OCI-LY1 (cell line): ENCODE measurements around the gene CD72.

Source experiments
- H2AFZ ChIP-seq: fragments of 200-600 bp; sonication (generic), shearing (Covaris generic); 2 replicates; pipeline ENCODE4 v1.6.0; 2014; ENCODE audit warnings: antibody characterized with exemption, mild to moderate bottlenecking, low read length
- H3F3A ChIP-seq: fragments of 200-600 bp; sonication (generic), shearing (Covaris generic); 2 replicates; pipeline ENCODE4 v1.6.0; 2014; ENCODE audit warnings: mild to moderate bottlenecking, antibody characterized with exemption, low read length, moderate library complexity; ENCODE audit not compliant: insufficient read depth
- H3K27ac ChIP-seq: fragments of 200-600 bp; sonication (generic); 2 replicates; pipeline ENCODE4 v1.5.1; 2014; ENCODE audit warnings: low read length, mixed run types, mild to moderate bottlenecking, low read depth; ENCODE audit not compliant: poor library complexity, severe bottlenecking
- H3K27me3 ChIP-seq: fragments of 200-600 bp; sonication (generic); 2 replicates; pipeline ENCODE4 v1.6.0; 2014; ENCODE audit warnings: antibody characterized with exemption, mild to moderate bottlenecking, low read length, moderate library complexity; ENCODE audit not compliant: insufficient read depth
- H3K36me3 ChIP-seq: fragments of 200-600 bp; sonication (generic); 2 replicates; pipeline ENCODE4 v1.6.1; 2014; ENCODE audit warnings: mild to moderate bottlenecking, antibody characterized with exemption, low read length, moderate library complexity, mixed read lengths; ENCODE audit not compliant: insufficient read depth
- H3K4me1 ChIP-seq: fragments of 200-600 bp; sonication (generic); 2 replicates; pipeline ENCODE4 v1.5.1; 2014; ENCODE audit warnings: mild to moderate bottlenecking, low read length, moderate library complexity; ENCODE audit not compliant: insufficient read depth, severe bottlenecking
- H3K4me2 ChIP-seq: fragments of 200-600 bp; sonication (generic), shearing (Covaris generic); 2 replicates; pipeline ENCODE4 v1.6.1; 2014; ENCODE audit warnings: low read length
- H3K4me3 ChIP-seq: fragments of 200-600 bp; sonication (generic); 2 replicates; pipeline ENCODE4 v1.5.1; 2014; ENCODE audit warnings: low read length, low read depth, mild to moderate bottlenecking, mixed read lengths; ENCODE audit not compliant: poor library complexity, severe bottlenecking
- H3K79me2 ChIP-seq: fragments of 200-600 bp; shearing (Covaris generic); 2 replicates; pipeline ENCODE4 v1.6.1; 2016; ENCODE audit warnings: mixed run types, low read length, mixed read lengths; ENCODE audit not compliant: insufficient read depth
- H3K9ac ChIP-seq: fragments of 200-600 bp; sonication (generic), shearing (Covaris generic); 2 replicates; pipeline ENCODE4 v1.6.1; 2014; ENCODE audit warnings: mild to moderate bottlenecking, low read length, mixed read lengths
- H3K9me2 ChIP-seq: fragments of 200-600 bp; sonication (generic), shearing (Covaris generic); 2 replicates; pipeline ENCODE4 v1.6.1; 2014; ENCODE audit warnings: low read depth, mild to moderate bottlenecking, low read length, mixed read lengths
- H3K9me3 ChIP-seq: fragments of 200-600 bp; shearing (Covaris generic); 2 replicates; pipeline ENCODE4 v1.6.1; 2014; ENCODE audit warnings: low read length, mixed read lengths
- H4K20me1 ChIP-seq: fragments of 200-600 bp; sonication (generic), shearing (Covaris generic); 2 replicates; pipeline ENCODE4 v1.6.0; 2016; ENCODE audit warnings: mild to moderate bottlenecking, low read length; ENCODE audit not compliant: insufficient read depth
- EZH2 ChIP-seq: fragments of 200-600 bp; sonication (generic), shearing (Covaris generic); IDR thresholded peaks from 2 replicates; pipeline ENCODE4 v1.8.0; 2017; ENCODE audit warnings: borderline replicate concordance, mixed run types, mild to moderate bottlenecking, antibody characterized with exemption, low read length, moderate library complexity, mixed read lengths
- TF ChIP-seq, protein P1 (sequence below): fragments of 200-600 bp; sonication (generic), shearing (Covaris generic); IDR thresholded peaks from 2 replicates; pipeline ENCODE4 v1.5.1; 2017; ENCODE audit warnings: mild to moderate bottlenecking, antibody characterized with exemption, low read length, moderate library complexity, mixed read lengths

CD72 gene

DNA sequence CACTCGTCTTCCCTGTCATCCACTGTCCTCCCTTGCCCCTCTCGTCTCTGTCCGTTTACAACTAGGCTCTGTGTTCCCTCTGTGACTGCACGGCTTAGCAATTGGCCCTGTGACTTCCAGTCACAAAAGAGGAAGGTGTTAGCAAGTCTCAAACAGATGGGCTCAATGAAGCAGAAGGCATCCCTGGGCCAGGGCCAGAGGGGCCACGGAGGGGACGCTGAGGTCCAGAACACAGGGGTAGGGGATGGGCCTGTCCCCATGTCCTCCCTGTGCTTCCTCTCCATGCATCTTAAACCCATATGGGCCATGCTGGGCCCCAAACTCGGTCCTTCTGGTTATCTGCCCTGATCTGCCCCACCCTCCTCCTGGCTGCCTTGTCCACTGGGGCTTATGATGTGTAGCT is at the start of gene CD72:
CD72 (minus strand) TSS at position 89 of the 403 bp plus-strand sequence. CDS start 110 bp downstream, outside the sequence.
- H3K4me1 ChIP-seq: peaks cover 73% of the 10 kb centered on the region
- no peaks in the 10 kb centered on the region for H4K20me1 ChIP-seq
- peak within 1 kb of the TSS; percentile 100 for H3K27ac ChIP-seq
- H3K9ac ChIP-seq: peak within 1 kb of the TSS; percentile 93
- H2AFZ ChIP-seq: no peak within 1 kb of the TSS
- peak within 1 kb of the TSS; percentile 74 for H3K4me3 ChIP-seq
- H3K27me3 ChIP-seq: no peaks in the 10 kb centered on the region
- peak within 1 kb of the TSS; percentile 95 for H3K4me2 ChIP-seq
- no peaks in the 10 kb centered on the region for H3K9me3 ChIP-seq
- H3K79me2 ChIP-seq: no peaks in the 10 kb centered on the region
- no peak for TF ChIP-seq EZH2
- TF ChIP-seq, protein P1, sequence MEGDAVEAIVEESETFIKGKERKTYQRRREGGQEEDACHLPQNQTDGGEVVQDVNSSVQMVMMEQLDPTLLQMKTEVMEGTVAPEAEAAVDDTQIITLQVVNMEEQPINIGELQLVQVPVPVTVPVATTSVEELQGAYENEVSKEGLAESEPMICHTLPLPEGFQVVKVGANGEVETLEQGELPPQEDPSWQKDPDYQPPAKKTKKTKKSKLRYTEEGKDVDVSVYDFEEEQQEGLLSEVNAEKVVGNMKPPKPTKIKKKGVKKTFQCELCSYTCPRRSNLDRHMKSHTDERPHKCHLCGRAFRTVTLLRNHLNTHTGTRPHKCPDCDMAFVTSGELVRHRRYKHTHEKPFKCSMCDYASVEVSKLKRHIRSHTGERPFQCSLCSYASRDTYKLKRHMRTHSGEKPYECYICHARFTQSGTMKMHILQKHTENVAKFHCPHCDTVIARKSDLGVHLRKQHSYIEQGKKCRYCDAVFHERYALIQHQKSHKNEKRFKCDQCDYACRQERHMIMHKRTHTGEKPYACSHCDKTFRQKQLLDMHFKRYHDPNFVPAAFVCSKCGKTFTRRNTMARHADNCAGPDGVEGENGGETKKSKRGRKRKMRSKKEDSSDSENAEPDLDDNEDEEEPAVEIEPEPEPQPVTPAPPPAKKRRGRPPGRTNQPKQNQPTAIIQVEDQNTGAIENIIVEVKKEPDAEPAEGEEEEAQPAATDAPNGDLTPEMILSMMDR: no peak
- peaks cover 15% of the 10 kb centered on the region for H3F3A ChIP-seq
- H3K36me3 ChIP-seq: peaks cover 29% of the 10 kb centered on the region; the same call in 1 of the 2 replicates
- no peaks in the 10 kb centered on the region for H3K9me2 ChIP-seq

DNA sequence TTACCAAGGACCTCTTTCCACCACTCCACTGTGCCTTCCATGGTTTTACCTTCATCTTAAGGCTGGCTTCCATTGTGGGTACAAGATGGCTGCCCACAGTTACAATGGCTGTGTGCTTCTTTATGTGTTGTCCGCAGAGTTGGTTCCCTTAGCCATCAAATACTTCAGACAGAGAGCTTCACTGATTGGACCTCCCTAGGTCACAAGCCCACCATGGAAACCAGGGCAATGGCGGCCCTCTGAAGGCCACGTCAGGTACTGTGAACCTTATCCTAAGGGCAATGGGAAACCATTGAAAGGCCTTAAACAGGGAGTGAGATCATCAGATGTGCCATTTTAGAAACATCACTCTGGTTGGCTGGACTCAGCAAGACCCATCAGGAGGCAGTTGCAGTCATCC is 49.7 kb upstream of the CD72 start:
- no peak overlapping the region for H3K9ac ChIP-seq
- peaks cover 23% of the 10 kb centered on the region for H3K4me1 ChIP-seq
- no peak overlapping the region for H2AFZ ChIP-seq
- H3K4me3 ChIP-seq: no peak overlapping the region
- H3K4me2 ChIP-seq: no peak overlapping the region
- TF ChIP-seq EZH2: no peak
- TF ChIP-seq, protein P1: no peak
- H3K27ac ChIP-seq: no peak overlapping the region
- no peaks in the 10 kb centered on the region for H3K9me2 ChIP-seq
- H3K27me3 ChIP-seq: no peaks in the 10 kb centered on the region
- H3K36me3 ChIP-seq: peaks cover 4% of the 10 kb centered on the region; the same call in 1 of the 2 replicates
- no peaks in the 10 kb centered on the region for H4K20me1 ChIP-seq
- no peaks in the 10 kb centered on the region for H3K79me2 ChIP-seq
- H3K9me3 ChIP-seq: no peaks in the 10 kb centered on the region
- H3F3A ChIP-seq: no peaks in the 10 kb centered on the region

DNA sequence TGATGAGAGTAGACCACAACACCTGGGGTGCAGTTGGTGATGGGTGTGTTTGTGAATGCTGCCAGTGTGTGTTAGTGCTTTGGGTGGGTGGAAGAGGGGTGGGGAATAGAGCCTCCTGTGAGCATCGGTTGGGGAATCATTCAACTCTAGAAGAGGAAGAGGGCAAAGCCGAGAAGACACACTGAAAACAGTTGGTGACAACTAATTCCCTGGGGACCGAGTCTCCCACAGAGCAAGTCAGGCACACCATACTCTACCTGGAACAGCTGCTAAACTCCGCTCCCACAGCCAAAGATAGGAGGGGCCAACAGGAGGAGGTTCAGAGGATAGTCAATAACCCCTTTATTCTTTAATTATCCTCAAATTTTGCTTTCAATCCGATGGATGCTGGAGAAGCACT is 48.3 kb upstream of the CD72 start:
- Histone ChIP-seq H3K79me2 (no peaks in the 10 kb centered on the region), H3F3A (no peaks in the 10 kb centered on the region), H3K4me2 (no peak overlapping the region), H3K36me3 (peaks cover 18% of the 10 kb centered on the region; the same call in 1 of the 2 replicates), H3K27ac (no peak overlapping the region), H3K4me3 (no peak overlapping the region), H3K9me2 (no peaks in the 10 kb centered on the region), H3K27me3 (no peaks in the 10 kb centered on the region), H2AFZ (no peak overlapping the region), H3K4me1 (peaks cover 37% of the 10 kb centered on the region), H3K9me3 (no peaks in the 10 kb centered on the region), H3K9ac (no peak overlapping the region), H4K20me1 (no peaks in the 10 kb centered on the region)
- TF ChIP-seq, protein P1: no peak
- no peak for TF ChIP-seq EZH2
